Gastrocnemius medialis (tissue), 4 donors: Measurements from ENCODE around the gene LTK. TPM values are rescaled to one million over a fixed set of nuclear protein-coding genes. Genes with fewer than 3 reads are reported as not detected.

ENCODE experiments used
- ATAC-seq, 2 donors: fragments of 150-250 bp; one replicate each; pipeline ENCODE4 v1.9.1; 2016
- DNase-seq, 2 donors: peaks; one replicate each; pipeline ENCODE4 v3.0.0-alpha.2; 2019
- H3K27ac ChIP-seq, 4 donors: fragments of 200-600 bp; sonication (generic); 1 replicate in 1 of 4; 2 replicates in 3 of 4; pipeline ENCODE4 v1.5.1; 2016 to 2018; ENCODE audit warnings: mild to moderate bottlenecking in 2 of 4, moderate library complexity in 1 of 4
- H3K27me3 ChIP-seq, 3 donors: fragments of 200-600 bp; sonication (generic) in 2 of 3; 1 replicate in 1 of 3; 2 replicates in 2 of 3; pipeline versions ENCODE4 v1.5.1 to v1.6.0; 2016 to 2019; ENCODE audit warnings: mild to moderate bottlenecking in 1 of 3, moderate library complexity in 1 of 3
- H3K36me3 ChIP-seq, 2 donors: fragments of 200-600 bp; sonication (generic) in 1 of 2; one replicate each; pipeline ENCODE4 v1.5.1; 2017 to 2018
- H3K4me1 ChIP-seq, 2 donors: fragments of 200-600 bp; sonication (generic) in 1 of 2; one replicate each; pipeline ENCODE4 v1.5.1; 2016 to 2017; ENCODE audit warnings: mild to moderate bottlenecking in 2 of 2
- H3K4me3 ChIP-seq, 4 donors: fragments of 200-600 bp; sonication (generic) in 3 of 4; 1 replicate in 1 of 4; 2 replicates in 3 of 4; pipeline ENCODE4 v1.5.1; 2016 to 2019; ENCODE audit warnings: mild to moderate bottlenecking in 2 of 4
- H3K9me3 ChIP-seq, 3 donors: fragments of 200-600 bp; sonication (generic) in 2 of 3; 1 replicate in 1 of 3; 2 replicates in 2 of 3; pipeline ENCODE4 v1.5.1; 2016 to 2019
- CTCF ChIP-seq, 5 experiments: fragments of 450-650 bp in 3 of 5; fragments of 200-600 bp in 2 of 5; sonication (generic) in 2 of 5; IDR thresholded peaks in 4 of 5; conservative IDR thresholded peaks in 1 of 5; 1 replicate in 4 of 5; 2 replicates in 1 of 5; pipeline ENCODE4 v1.5.1; 2016 to 2019; ENCODE audit warnings: antibody characterized with exemption in 5 of 5, mild to moderate bottlenecking in 3 of 5, moderate library complexity in 3 of 5
- POLR2A ChIP-seq, 2 donors: fragments of 450-650 bp; IDR thresholded peaks; one replicate each; pipeline ENCODE4 v1.6.1; 2017; ENCODE audit warnings: antibody characterized with exemption in 2 of 2, mild to moderate bottlenecking in 2 of 2, moderate library complexity in 2 of 2
- in situ Hi-C, 4 donors: fragments of 200-750 bp; cut with MboI; loops; one replicate each; pipeline versions ENCODE4 v1.15.0 to v1.8.0; 2017; ENCODE audit warnings: low sequenced_read_pairs in 4 of 4
- intact Hi-C: fragments of 100-400 bp; cut with DNase I; formaldehyde crosslinking; loops from one replicate; pipeline ENCODE4 v1.15.1; 2023; ENCODE audit warnings: low total_unique reads
- total RNA-seq, 4 donors: library from RNA; depleted of rRNA; stranded (reverse); fragments of >200 nt; gene quantifications; one replicate each; pipeline versions ENCODE4 v1.1.0 to v1.2.3, GENCODE V29; 2016

Gene LTK
- total RNA-seq, 4 donors from 2014 or later, result 0.34 to 0.68 TPM; not detected in 2

- TF ChIP-seq CTCF (IDR thresholded peaks at IDR 0.05 in 4 of 5, conservative IDR thresholded peaks at IDR 0.05 in 1 of 5) (no peak), POLR2A (IDR thresholded peaks at IDR 0.05) (no peak)
- ATAC-seq (no peak), DNase-seq (no peak)
- Histone ChIP-seq H3K36me3 (no peaks in the 10 kb centered on the region), H3K4me3 (no peak overlapping the region), H3K27ac (no peak overlapping the region), H3K9me3 (no peaks in the 10 kb centered on the region), H3K4me1 (peaks cover 6 to 8% of the 10 kb centered on the region in 2 donors), H3K27me3 (no peaks in the 10 kb centered on the region)
- in situ Hi-C loops (no loop called here), intact Hi-C loops (no loop called here)
These were observed 40.1 kb upstream of the LTK start for GRCh38 chr15:41553731-41554130.

GRCh38 chr15:41550066-41550775 lies 36.6 kb upstream of the LTK start:
- no peaks in the 10 kb centered on the region for H3K9me3 ChIP-seq
- H3K4me1 ChIP-seq, result no peaks in the 10 kb centered on the region
- H3K27me3 ChIP-seq, result no peaks in the 10 kb centered on the region
- TF ChIP-seq POLR2A (IDR thresholded peaks at IDR 0.05) (no peak), CTCF (IDR thresholded peaks at IDR 0.05 in 4 of 5, conservative IDR thresholded peaks at IDR 0.05 in 1 of 5) (no peak)
- H3K27ac ChIP-seq, result no peak overlapping the region
- DNase-seq (no peak), ATAC-seq (no peak)
- H3K4me3 ChIP-seq, result no peak overlapping the region
- intact Hi-C loops (no loop called here), in situ Hi-C loops (no loop called here)
- H3K36me3 ChIP-seq, result no peaks in the 10 kb centered on the region

GRCh38 chr15:41546851-41547786 lies 33.5 kb upstream of the LTK start:
- in situ Hi-C loops, result no loop called here
- ATAC-seq (no peak), DNase-seq (no peak)
- Histone ChIP-seq H3K36me3 (no peaks in the 10 kb centered on the region), H3K27ac (no peak overlapping the region), H3K4me3 (no peak overlapping the region), H3K9me3 (no peaks in the 10 kb centered on the region), H3K4me1 (peaks cover 8 to 10% of the 10 kb centered on the region in 2 donors), H3K27me3 (no peaks in the 10 kb centered on the region)
- TF ChIP-seq POLR2A (IDR thresholded peaks at IDR 0.05), result no peak
- no peak for TF ChIP-seq CTCF (IDR thresholded peaks at IDR 0.05 in 4 of 5, conservative IDR thresholded peaks at IDR 0.05 in 1 of 5)
- intact Hi-C loops, result no loop called here

- in situ Hi-C loops, result no loop called here
- no peak for ATAC-seq
- H3K9me3 ChIP-seq, result no peaks in the 10 kb centered on the region
These were observed 31.6 kb upstream of the LTK start for GRCh38 chr15:41545218-41545617.

More at GRCh38 chr15:41545218-41545617, 31.6 kb upstream of the LTK start:
- no peak overlapping the region for H3K4me3 ChIP-seq
- no peak for DNase-seq
- H3K27ac ChIP-seq, result no peak overlapping the region
- H3K4me1 ChIP-seq, result peaks cover 8 to 10% of the 10 kb centered on the region in 2 donors
- no peaks in the 10 kb centered on the region for H3K27me3 ChIP-seq
- no peaks in the 10 kb centered on the region for H3K36me3 ChIP-seq
- intact Hi-C loops, result no loop called here
- no peak for TF ChIP-seq CTCF (IDR thresholded peaks at IDR 0.05 in 4 of 5, conservative IDR thresholded peaks at IDR 0.05 in 1 of 5)
- TF ChIP-seq POLR2A (IDR thresholded peaks at IDR 0.05), result no peak
